ENCODE data around the gene USP19. TPM values are rescaled to one million over a fixed set of nuclear protein-coding genes. Genes with fewer than 3 reads are reported as not detected.

The USP19 gene
- total RNA-seq, 5 donors from 2014 or later (not counting 1 experiment from before 2014, with no cell fraction given) = 56.5 to 117 (median 105) TPM

DNA sequence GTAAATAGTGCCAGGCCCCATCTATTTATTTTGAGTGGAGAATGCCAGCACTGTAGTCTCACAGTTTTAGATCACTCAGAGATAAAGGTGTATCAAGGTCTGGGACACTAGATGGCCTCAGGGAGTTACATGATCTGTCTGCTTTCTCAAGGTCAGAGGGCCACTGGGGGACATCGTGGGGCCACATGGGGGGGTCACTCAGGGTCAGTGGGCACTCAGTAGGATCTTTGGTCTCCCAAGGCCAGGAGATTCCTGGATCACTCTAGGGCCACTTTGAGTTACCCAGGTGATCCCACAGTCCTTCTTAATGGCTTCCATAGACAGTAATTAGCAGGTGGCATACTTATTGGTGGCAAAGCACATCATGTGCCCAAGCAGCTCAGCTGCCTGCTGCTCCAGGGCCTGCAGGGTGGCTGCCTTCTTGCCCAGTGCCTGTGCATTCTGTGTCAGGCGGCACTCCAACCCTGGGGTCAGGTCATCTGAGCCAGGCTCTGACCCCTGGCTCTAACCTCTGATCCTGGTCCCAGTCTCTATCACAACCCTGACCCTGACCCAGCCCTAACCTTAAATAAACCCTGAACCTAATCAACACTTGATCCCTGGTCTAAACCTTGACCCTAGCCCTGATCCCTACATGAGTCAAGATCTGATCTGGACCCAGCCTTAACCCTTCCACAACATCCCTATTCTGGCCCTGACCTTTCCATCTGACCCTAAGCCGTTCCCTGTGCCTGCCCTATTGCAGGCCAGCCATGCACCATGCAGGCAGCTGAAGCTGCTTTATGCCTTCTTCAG, 14.0 kb upstream of the USP19 start:
- peaks cover 0 to 4% (median 2%) of the 10 kb centered on the region in 3 donors for H3K4me1 Mint-ChIP-seq
- Histone ChIP-seq H3K36me3 (ENCODE audit: control insufficient read depth in 2 of 2, extremely low read depth in 1 of 2, insufficient read depth in 1 of 2, low read length in 1 of 2) (no peaks in the 10 kb centered on the region), H3K4me3 (ENCODE audit: control insufficient read depth in 1 of 2, extremely low read depth in 1 of 2, low read length in 1 of 2) (no peak overlapping the region), H3K27ac (ENCODE audit: low read length) (no peak overlapping the region), H3K27me3 (replicated peaks in 1 of 2; ENCODE audit: control insufficient read depth in 2 of 2, extremely low read depth in 1 of 2, insufficient read depth in 2 of 2, low read length in 1 of 2) (peaks cover 0 to 60% of the 10 kb centered on the region in 2 experiments), H3K4me1 (ENCODE audit: control insufficient read depth in 1 of 2, extremely low read depth in 1 of 2, insufficient read depth in 2 of 2, low read length in 2 of 2) (peaks cover 0 to 6% of the 10 kb centered on the region in 2 experiments), H3K9me3 (no peaks in the 10 kb centered on the region)
- H3K36me3 Mint-ChIP-seq = no peaks in the 10 kb centered on the region
- WGBS (ENCODE audit: insufficient coverage) = 65% methylated on average over 3 of the region's 3 CpGs
- ChIA-PET POLR2A (no interaction called here), CTCF (no interaction called here)
- no peak overlapping the region for H3K4me3 Mint-ChIP-seq
- ATAC-seq (replicated peaks in 1 of 4) = no peak
- peaks cover 8 to 40% of the 10 kb centered on the region in 2 donors for H3K27me3 Mint-ChIP-seq
- no peaks in the 10 kb centered on the region for H3K9me3 Mint-ChIP-seq
- H3K27ac Mint-ChIP-seq = no peak overlapping the region
- DNase-seq = no peak

DNA sequence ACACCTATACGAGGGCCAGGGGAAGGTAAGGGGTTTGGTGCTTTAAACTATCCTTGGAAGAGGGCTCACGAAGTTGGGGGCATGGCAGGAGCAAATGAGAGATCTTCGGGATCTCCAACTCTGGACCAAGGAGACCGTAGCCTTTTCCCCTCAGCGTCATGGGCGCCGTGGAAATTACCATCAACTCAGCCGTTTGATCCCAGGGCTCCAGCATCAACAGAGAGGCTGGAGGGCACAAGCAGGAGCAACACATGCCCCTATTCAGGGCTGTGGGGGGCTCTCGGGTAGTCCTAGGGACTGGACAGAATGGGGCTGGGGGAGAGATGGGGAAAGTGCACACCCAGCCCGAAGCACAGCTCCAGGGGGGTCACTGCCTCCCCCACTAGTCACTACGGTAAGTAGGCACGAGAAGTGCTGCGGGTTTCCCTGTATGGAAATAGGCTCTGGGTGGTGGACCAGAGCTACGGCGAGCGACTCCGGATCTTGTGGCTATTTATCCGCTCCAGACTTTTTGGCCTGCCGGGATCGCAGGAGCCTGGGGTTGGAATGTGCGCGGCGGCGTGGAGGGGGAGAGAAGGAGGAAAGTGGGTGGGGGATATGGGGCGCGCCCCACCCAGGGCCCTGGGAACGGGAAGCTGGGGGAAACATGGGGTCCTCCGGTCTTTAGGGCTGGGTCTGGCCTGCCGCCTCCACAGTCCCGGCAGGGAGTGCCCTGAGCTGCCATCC, 12.8 kb upstream of the USP19 start:
- H3K4me1 ChIP-seq (ENCODE audit: control insufficient read depth in 1 of 2, extremely low read depth in 1 of 2, insufficient read depth in 2 of 2, low read length in 2 of 2) = peaks cover 0 to 6% of the 10 kb centered on the region in 2 experiments
- peak overlapping the region in 1 of 2 donors; percentile 23 for H3K27ac Mint-ChIP-seq
- peaks cover 0 to 57% of the 10 kb centered on the region in 2 experiments for H3K27me3 ChIP-seq (replicated peaks in 1 of 2; ENCODE audit: control insufficient read depth in 2 of 2, extremely low read depth in 1 of 2, insufficient read depth in 2 of 2, low read length in 1 of 2)
- ChIA-PET CTCF (interaction anchor here in 1 of 2 donors (0.6 kb wide), 1 partner anchor 39 kb away, joined by 3 read pairs; no protein-coding TSS in a partner anchor), POLR2A (no interaction called here)
- H3K27ac ChIP-seq (ENCODE audit: low read length) = no peak overlapping the region
- H3K9me3 ChIP-seq = no peaks in the 10 kb centered on the region
- no peaks in the 10 kb centered on the region for H3K36me3 Mint-ChIP-seq
- no peak for ATAC-seq (replicated peaks in 1 of 4)
- H3K9me3 Mint-ChIP-seq = no peaks in the 10 kb centered on the region
- peak overlapping the region in 1 of 3 donors; percentile 44 for H3K4me3 Mint-ChIP-seq
- no peak for DNase-seq
- WGBS (ENCODE audit: insufficient coverage) = 17% methylated on average over 23 of the region's 30 CpGs
- H3K4me3 ChIP-seq (ENCODE audit: control insufficient read depth in 1 of 2, extremely low read depth in 1 of 2, low read length in 1 of 2) = no peak overlapping the region
- H3K27me3 Mint-ChIP-seq = peaks cover 8 to 40% of the 10 kb centered on the region in 2 donors
- H3K36me3 ChIP-seq (ENCODE audit: control insufficient read depth in 2 of 2, extremely low read depth in 1 of 2, insufficient read depth in 1 of 2, low read length in 1 of 2) = no peaks in the 10 kb centered on the region
- H3K4me1 Mint-ChIP-seq = peaks cover 0 to 4% (median 2%) of the 10 kb centered on the region in 3 donors

DNA sequence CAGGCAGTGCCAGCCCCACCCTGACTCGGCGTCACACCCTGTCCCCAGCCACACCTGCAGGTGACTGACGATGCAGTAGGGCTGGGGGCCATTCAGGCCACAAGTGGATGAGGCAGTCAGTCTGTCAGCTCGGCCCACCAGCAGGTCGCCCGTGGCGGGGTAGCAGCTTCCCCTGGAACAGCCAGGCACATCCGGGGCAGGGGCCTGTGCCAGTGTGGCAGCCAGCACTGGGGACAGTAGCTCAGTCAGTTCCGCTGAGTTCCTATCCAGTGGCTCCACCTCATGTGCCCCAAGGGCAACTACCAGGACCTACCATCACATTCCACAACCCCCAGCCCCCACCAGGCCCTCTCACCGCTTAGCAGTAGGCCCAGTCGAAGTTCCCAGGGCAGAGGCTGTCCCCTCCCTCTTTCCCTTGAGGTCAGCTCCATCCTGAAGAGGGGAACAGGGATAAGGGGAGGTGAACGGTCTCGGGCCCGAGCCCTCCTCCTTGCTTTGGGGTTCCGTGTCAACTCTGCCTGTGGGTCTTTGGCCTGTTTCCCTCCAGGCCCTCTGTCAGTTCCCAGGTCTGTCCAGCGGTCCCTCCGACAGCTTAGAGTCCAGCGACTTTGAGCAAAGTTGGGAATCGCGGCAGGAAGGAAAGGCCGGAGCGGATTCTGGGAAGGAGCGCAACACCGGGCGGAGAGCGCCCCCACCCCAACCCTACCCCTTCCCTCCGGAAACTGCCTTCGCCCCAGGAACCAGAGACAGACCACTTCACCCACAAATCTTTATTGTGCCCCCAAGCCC, 12.0 kb upstream of the USP19 start, which contains the start of gene LAMB2:
LAMB2 (minus strand) TSS at position 614 of the 789 bp plus-strand sequence; CDS start at position 431, 183 bp downstream.
- H3K27me3 Mint-ChIP-seq = peaks cover 6 to 38% of the 10 kb centered on the region in 2 donors
- no peaks in the 10 kb centered on the region for H3K36me3 ChIP-seq (ENCODE audit: control insufficient read depth in 2 of 2, extremely low read depth in 1 of 2, insufficient read depth in 1 of 2, low read length in 1 of 2)
- H3K27me3 ChIP-seq (replicated peaks in 1 of 2; ENCODE audit: control insufficient read depth in 2 of 2, extremely low read depth in 1 of 2, insufficient read depth in 2 of 2, low read length in 1 of 2) = peaks cover 0 to 50% of the 10 kb centered on the region in 2 experiments
- no peaks in the 10 kb centered on the region for H3K9me3 Mint-ChIP-seq
- ATAC-seq (replicated peaks in 1 of 4) = peak in 1 of 4 experiments; percentile 53
- peak within 1 kb of the TSS in 1 of 2 donors; percentile 23 for H3K27ac Mint-ChIP-seq
- H3K4me1 ChIP-seq (ENCODE audit: control insufficient read depth in 1 of 2, extremely low read depth in 1 of 2, insufficient read depth in 2 of 2, low read length in 2 of 2) = peaks cover 0 to 6% of the 10 kb centered on the region in 2 experiments
- no peaks in the 10 kb centered on the region for H3K9me3 ChIP-seq
- H3K4me3 ChIP-seq (ENCODE audit: control insufficient read depth in 1 of 2, extremely low read depth in 1 of 2, low read length in 1 of 2) = no peak within 1 kb of the TSS
- H3K36me3 Mint-ChIP-seq = no peaks in the 10 kb centered on the region
- 72% methylated on average over 16 of the region's 28 CpGs for WGBS (ENCODE audit: insufficient coverage)
- peaks cover 0 to 4% (median 2%) of the 10 kb centered on the region in 3 donors for H3K4me1 Mint-ChIP-seq
- H3K4me3 Mint-ChIP-seq = peak within 1 kb of the TSS in 1 of 3 donors; percentile 44
- H3K27ac ChIP-seq (ENCODE audit: low read length) = no peak within 1 kb of the TSS
- POLR2A ChIA-PET = no interaction called here
- DNase-seq = peak in 1 of 35 experiments; percentile 6
- CTCF ChIA-PET = interaction anchor here (0.6 to 1.0 kb wide), 2 partner anchors 38 to 145 kb away, joined by 3 read pairs; no protein-coding TSS in a partner anchor

DNA sequence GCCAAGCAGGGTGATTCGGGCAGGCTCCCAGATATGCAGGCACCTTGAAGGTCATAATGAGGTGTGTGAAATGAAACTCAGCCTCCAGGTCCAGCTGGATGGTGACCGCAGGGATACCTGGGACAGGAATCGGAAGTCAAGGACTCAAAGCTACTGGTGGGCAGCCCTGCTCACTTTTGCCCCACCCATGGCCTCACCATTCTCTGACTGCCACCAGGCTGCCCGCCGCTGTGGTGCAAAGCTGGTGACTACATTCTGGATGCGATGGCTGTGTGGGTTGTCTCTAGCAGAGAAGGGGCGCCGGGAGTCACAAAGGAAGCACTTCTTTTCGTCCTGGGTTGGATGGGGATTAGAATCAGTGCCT, 11.4 kb upstream of the USP19 start:
- no peak overlapping the region for H3K4me3 ChIP-seq (ENCODE audit: control insufficient read depth in 1 of 2, extremely low read depth in 1 of 2, low read length in 1 of 2)
- Mint-ChIP-seq H3K27me3 (peaks cover 4 to 35% of the 10 kb centered on the region in 2 donors), H3K36me3 (no peaks in the 10 kb centered on the region), H3K4me1 (peaks cover 0 to 4% (median 2%) of the 10 kb centered on the region in 3 donors), H3K4me3 (no peak overlapping the region), H3K27ac (no peak overlapping the region), H3K9me3 (no peaks in the 10 kb centered on the region)
- WGBS (ENCODE audit: insufficient coverage) = 96% methylated on average over 5 of the region's 9 CpGs
- no peaks in the 10 kb centered on the region for H3K36me3 ChIP-seq (ENCODE audit: control insufficient read depth in 2 of 2, extremely low read depth in 1 of 2, insufficient read depth in 1 of 2, low read length in 1 of 2)
- DNase-seq (no peak), ATAC-seq (replicated peaks in 1 of 4) (no peak)
- H3K4me1 ChIP-seq (ENCODE audit: control insufficient read depth in 1 of 2, extremely low read depth in 1 of 2, insufficient read depth in 2 of 2, low read length in 2 of 2) = peaks cover 0 to 6% of the 10 kb centered on the region in 2 experiments
- no peak overlapping the region for H3K27ac ChIP-seq (ENCODE audit: low read length)
- ChIA-PET POLR2A (no interaction called here), CTCF (interaction anchor here in 1 of 2 donors (1.0 kb wide), 1 partner anchor 144 kb away, joined by 3 read pairs; no protein-coding TSS in a partner anchor)
- peaks cover 0 to 46% of the 10 kb centered on the region in 2 experiments for H3K27me3 ChIP-seq (replicated peaks in 1 of 2; ENCODE audit: control insufficient read depth in 2 of 2, extremely low read depth in 1 of 2, insufficient read depth in 2 of 2, low read length in 1 of 2)
- no peaks in the 10 kb centered on the region for H3K9me3 ChIP-seq

DNA sequence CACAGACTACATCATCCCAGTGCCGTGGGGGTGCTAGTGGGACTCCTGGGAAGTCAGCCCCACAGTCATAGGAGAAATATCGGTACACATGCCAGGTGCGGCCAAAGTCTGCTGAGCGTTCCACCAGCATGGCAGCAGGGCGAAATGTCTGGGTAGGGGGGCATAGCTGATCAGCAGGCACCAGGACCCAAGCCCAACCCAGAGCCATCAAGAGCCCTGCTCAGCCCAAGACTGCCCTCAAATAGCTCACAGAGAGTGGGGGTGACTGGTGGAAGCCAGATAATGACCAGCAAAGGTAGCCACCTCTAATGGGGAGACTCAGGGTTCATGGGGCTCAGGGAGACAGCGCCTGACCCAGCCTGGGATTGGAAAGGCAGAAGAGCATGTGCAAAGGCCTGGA, 11.0 kb upstream of the USP19 start:
- ChIA-PET CTCF (interaction anchor here in 1 of 2 donors (1.0 kb wide), 1 partner anchor 144 kb away, joined by 3 read pairs; no protein-coding TSS in a partner anchor), POLR2A (no interaction called here)
- Histone ChIP-seq H3K4me3 (ENCODE audit: control insufficient read depth in 1 of 2, extremely low read depth in 1 of 2, low read length in 1 of 2) (no peak overlapping the region), H3K4me1 (ENCODE audit: control insufficient read depth in 1 of 2, extremely low read depth in 1 of 2, insufficient read depth in 2 of 2, low read length in 2 of 2) (peaks cover 0 to 6% of the 10 kb centered on the region in 2 experiments), H3K27ac (ENCODE audit: low read length) (no peak overlapping the region), H3K9me3 (no peaks in the 10 kb centered on the region), H3K27me3 (replicated peaks in 1 of 2; ENCODE audit: control insufficient read depth in 2 of 2, extremely low read depth in 1 of 2, insufficient read depth in 2 of 2, low read length in 1 of 2) (peaks cover 0 to 46% of the 10 kb centered on the region in 2 experiments), H3K36me3 (ENCODE audit: control insufficient read depth in 2 of 2, extremely low read depth in 1 of 2, insufficient read depth in 1 of 2, low read length in 1 of 2) (no peaks in the 10 kb centered on the region)
- Mint-ChIP-seq H3K36me3 (no peaks in the 10 kb centered on the region), H3K4me1 (peaks cover 0 to 4% (median 2%) of the 10 kb centered on the region in 3 donors), H3K9me3 (no peaks in the 10 kb centered on the region), H3K27me3 (peaks cover 4 to 35% of the 10 kb centered on the region in 2 donors), H3K4me3 (no peak overlapping the region), H3K27ac (no peak overlapping the region)
- ATAC-seq (replicated peaks in 1 of 4) (no peak), DNase-seq (no peak)
- 92% methylated on average over 1 of the region's 6 CpGs for WGBS (ENCODE audit: insufficient coverage)
